MCF 10A (cell line): Measurements from ENCODE around the gene PGAM5. TPM values are rescaled to one million over a fixed set of nuclear protein-coding genes. Genes with fewer than 3 reads are reported as not detected.

Source experiments
- BruUV-seq: library from RNA; stranded (reverse); fragments of 400-500 nt; replicated peaks from 2 replicates; lab custom pipeline; 2021; lab: Mats Ljungman, UMichigan
- CTCF ChIA-PET: fragments of 300-600 bp; sonication (Branson Sonifier 250); formaldehyde crosslinking; extraction: SDS; loops from one replicate; lab custom pipeline; 2021; ENCODE audit warnings: antibody characterized with exemption, inconsistent platforms; lab: Yijun Ruan, JAX
- POLR2A ChIA-PET: fragments of 300-600, 350-650 bp; sonication (Branson Sonifier 250); formaldehyde crosslinking; extraction: SDS; loops from one replicate; lab custom pipeline; 2020; ENCODE audit warnings: antibody characterized with exemption, inconsistent platforms; lab: Yijun Ruan, JAX
- DNase-seq: peaks from one replicate; pipeline ENCODE4 v3.0.0-alpha.2; 2018; ENCODE audit not compliant: unreplicated experiment
- H3K27ac Mint-ChIP-seq: one replicate; pipeline ENCODE4 v1.8.0; 2022; ENCODE audit warnings: mild to moderate bottlenecking, low read depth, mixed read lengths; ENCODE audit not compliant: unreplicated experiment
- H3K27me3 Mint-ChIP-seq: one replicate; pipeline ENCODE4 v1.8.0; 2022; ENCODE audit warnings: mixed read lengths; ENCODE audit not compliant: insufficient read depth, unreplicated experiment
- H3K36me3 Mint-ChIP-seq: one replicate; pipeline ENCODE4 v1.8.0; 2022; ENCODE audit warnings: mild to moderate bottlenecking, moderate library complexity, mixed read lengths; ENCODE audit not compliant: insufficient read depth, unreplicated experiment
- H3K4me1 Mint-ChIP-seq: one replicate; pipeline ENCODE4 v1.8.0; 2022; ENCODE audit warnings: mixed read lengths; ENCODE audit not compliant: insufficient read depth, unreplicated experiment
- H3K4me3 Mint-ChIP-seq: one replicate; pipeline ENCODE4 v1.8.0; 2022; ENCODE audit warnings: mild to moderate bottlenecking, moderate library complexity, mixed read lengths; ENCODE audit not compliant: unreplicated experiment
- H3K9me3 Mint-ChIP-seq: one replicate; pipeline ENCODE4 v1.8.0; 2022; ENCODE audit warnings: mixed read lengths; ENCODE audit not compliant: unreplicated experiment
- intact Hi-C: fragments of 100-400 bp; cut with micrococcal nuclease; formaldehyde crosslinking; loops from 2 replicates; pipeline ENCODE4 v1.14.1; 2022
- total RNA-seq: library from RNA; stranded (reverse); gene quantifications from 2 replicates; pipeline ENCODE4 v1.2.3, GENCODE V29; 2022
- TF ChIP-seq, protein P1 (sequence below): fragments of 200-600 bp; IDR thresholded peaks from one replicate; pipeline ENCODE4 v1.8.0; 2022; ENCODE audit warnings: antibody characterized with exemption, mild to moderate bottlenecking; ENCODE audit not compliant: unreplicated experiment

Gene PGAM5
- total RNA-seq, 1 experiment from 2014 or later = 84.0 TPM

DNA sequence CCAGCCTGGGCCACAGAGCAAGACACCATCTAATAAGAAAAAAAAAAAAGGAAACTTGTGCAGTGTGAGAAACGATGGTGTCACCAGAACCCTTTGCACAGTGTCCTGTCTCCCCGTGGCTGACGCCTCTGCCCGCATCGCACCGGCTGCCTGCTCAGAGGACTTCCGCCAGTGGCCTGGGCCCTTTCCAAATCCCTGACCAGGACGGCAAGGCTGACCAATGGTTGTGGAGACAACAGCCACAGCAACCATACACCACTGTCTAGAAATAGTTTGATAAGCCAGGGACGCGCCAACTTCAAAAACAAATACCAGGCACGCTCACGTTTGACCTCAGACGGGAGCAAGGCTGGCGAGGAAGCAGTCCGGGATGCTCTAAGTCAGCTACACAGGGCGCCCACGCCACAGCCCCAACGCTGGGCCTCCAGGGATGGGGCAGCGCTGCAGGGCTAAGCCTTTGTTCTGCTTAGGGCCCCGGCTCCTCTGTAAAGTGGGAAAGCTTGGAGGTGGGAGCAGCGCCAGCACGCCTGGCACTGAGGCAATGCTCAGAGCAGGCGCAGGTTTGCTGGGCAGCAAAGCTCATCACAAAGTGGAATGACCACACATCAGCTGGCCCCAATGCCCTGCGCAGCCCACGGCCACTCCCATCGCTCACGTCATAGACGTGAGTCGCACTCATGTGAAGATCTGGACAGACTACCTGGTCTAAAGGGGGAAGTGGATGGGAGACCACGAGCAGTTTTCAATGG, 12.5 kb downstream of the PGAM5 start:
- Mint-ChIP-seq H3K4me3 (no peak overlapping the region), H3K27me3 (no peaks in the 10 kb centered on the region), H3K36me3 (peaks cover 98% of the 10 kb centered on the region), H3K4me1 (no peaks in the 10 kb centered on the region), H3K27ac (no peak overlapping the region), H3K9me3 (no peaks in the 10 kb centered on the region)
- CTCF ChIA-PET = no interaction called here
- intact Hi-C loops = no loop called here
- no peak for DNase-seq
- TF ChIP-seq, protein P1, sequence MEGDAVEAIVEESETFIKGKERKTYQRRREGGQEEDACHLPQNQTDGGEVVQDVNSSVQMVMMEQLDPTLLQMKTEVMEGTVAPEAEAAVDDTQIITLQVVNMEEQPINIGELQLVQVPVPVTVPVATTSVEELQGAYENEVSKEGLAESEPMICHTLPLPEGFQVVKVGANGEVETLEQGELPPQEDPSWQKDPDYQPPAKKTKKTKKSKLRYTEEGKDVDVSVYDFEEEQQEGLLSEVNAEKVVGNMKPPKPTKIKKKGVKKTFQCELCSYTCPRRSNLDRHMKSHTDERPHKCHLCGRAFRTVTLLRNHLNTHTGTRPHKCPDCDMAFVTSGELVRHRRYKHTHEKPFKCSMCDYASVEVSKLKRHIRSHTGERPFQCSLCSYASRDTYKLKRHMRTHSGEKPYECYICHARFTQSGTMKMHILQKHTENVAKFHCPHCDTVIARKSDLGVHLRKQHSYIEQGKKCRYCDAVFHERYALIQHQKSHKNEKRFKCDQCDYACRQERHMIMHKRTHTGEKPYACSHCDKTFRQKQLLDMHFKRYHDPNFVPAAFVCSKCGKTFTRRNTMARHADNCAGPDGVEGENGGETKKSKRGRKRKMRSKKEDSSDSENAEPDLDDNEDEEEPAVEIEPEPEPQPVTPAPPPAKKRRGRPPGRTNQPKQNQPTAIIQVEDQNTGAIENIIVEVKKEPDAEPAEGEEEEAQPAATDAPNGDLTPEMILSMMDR = no peak
- BruUV-seq = no TSS peak
- POLR2A ChIA-PET = interaction anchor here (0.6 to 1.1 kb wide), 2 partner anchors 19 to 372 kb away, joined by 3 to 4 read pairs; no protein-coding TSS in a partner anchor

DNA sequence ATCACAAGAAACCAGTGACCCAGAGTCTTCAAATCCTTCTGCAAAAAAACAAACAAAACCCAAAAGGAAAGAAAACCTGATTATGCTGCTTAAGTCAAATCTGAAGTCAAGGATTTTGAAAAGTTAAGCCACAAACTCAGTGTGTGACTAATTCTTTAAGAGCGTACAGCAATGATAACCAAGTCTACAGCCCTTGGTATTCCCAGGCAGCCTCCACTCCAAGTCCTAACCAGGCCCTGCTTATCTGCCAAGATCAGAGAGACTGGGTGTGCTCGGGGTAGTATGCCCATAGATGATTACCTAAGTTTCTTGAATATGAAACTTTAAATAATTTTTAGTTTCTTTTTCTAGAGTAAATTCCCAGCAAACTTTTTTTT, 13.1 kb downstream of the PGAM5 start:
- CTCF ChIA-PET = no interaction called here
- POLR2A ChIA-PET = interaction anchor here (1.1 kb wide), 1 partner anchor 18 kb away, joined by 4 read pairs; no protein-coding TSS in a partner anchor
- H3K4me1 Mint-ChIP-seq = no peaks in the 10 kb centered on the region
- DNase-seq = no peak
- TF ChIP-seq, protein P1 = no peak
- BruUV-seq = no TSS peak
- peaks cover 98% of the 10 kb centered on the region for H3K36me3 Mint-ChIP-seq
- no peak overlapping the region for H3K4me3 Mint-ChIP-seq
- intact Hi-C loops = no loop called here
- no peak overlapping the region for H3K27ac Mint-ChIP-seq
- no peaks in the 10 kb centered on the region for H3K27me3 Mint-ChIP-seq
- no peaks in the 10 kb centered on the region for H3K9me3 Mint-ChIP-seq

DNA sequence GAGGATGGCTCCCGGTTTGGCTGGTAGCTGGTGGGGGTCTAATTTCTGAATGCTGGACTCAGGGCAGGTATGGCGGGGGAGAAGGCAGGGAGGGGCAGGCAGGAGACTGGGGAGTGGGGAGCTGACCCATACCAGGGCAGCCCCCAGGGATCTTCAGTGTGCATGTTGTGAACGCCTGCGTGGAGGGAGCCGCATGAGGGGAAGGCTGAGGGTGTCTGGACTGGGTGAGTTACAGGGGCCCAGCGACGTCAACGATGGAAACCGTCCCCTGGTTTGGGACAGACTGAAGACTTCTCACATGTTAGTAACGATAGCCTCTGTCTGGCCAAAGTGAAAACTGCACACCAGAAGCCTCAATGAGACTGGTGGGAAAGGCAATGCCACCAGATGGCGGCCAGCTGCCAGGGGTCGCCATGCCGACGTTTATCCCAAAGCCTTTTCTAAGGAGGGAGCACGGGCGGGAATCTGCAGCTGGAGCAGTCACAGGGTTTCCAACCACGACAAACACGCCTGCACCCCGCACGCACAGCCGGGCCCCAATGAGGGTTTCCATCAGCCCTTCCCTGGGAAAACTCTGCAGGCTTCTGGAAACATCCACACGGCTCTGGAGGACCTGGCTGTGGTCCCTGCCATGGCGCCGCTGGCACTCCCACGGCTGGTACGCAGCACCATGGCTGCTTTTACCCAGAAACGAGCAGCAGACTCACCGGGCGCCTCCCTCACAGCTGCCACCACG, 14.0 kb downstream of the PGAM5 start:
- Mint-ChIP-seq H3K27ac (no peak overlapping the region), H3K36me3 (peaks cover 97% of the 10 kb centered on the region), H3K9me3 (no peaks in the 10 kb centered on the region), H3K4me1 (no peaks in the 10 kb centered on the region), H3K4me3 (no peak overlapping the region), H3K27me3 (no peaks in the 10 kb centered on the region)
- TF ChIP-seq, protein P1 = no peak
- BruUV-seq = no TSS peak
- ChIA-PET CTCF (no interaction called here), POLR2A (interaction anchor here (1.1 kb wide), 1 partner anchor 17 kb away, joined by 4 read pairs; no protein-coding TSS in a partner anchor)
- intact Hi-C loops = no loop called here
- no peak for DNase-seq

DNA sequence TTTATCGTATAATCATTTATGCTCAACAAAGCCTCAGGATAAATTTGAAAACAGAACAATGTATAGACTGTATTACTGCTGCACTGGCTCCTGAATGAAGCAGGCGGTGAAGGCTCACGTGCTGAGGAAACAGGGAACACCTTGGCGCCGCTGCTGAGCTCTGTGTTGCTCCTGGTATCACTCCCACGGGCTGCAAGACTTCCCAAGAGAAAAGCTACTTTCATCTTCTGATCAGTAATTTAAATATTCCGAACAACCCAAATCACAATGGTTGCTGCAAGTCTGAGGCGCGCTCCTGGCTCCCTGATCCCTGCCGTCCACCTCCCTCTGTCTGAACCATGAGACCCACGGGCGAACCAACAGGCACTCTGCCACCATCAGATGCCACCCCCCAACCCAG, 15.7 kb downstream of the PGAM5 start:
- H3K36me3 Mint-ChIP-seq = peaks cover 97% of the 10 kb centered on the region
- no peak for DNase-seq

More for the DNA sequence above, 15.7 kb downstream of the PGAM5 start:
- ChIA-PET POLR2A (no interaction called here), CTCF (no interaction called here)
- intact Hi-C loops = no loop called here
- H3K9me3 Mint-ChIP-seq = no peaks in the 10 kb centered on the region
- no peak overlapping the region for H3K4me3 Mint-ChIP-seq
- H3K27me3 Mint-ChIP-seq = no peaks in the 10 kb centered on the region
- TF ChIP-seq, protein P1 = no peak
- H3K4me1 Mint-ChIP-seq = no peaks in the 10 kb centered on the region
- BruUV-seq = no TSS peak
- H3K27ac Mint-ChIP-seq = no peak overlapping the region
